Progenitor cell of endocrine pancreas (in vitro differentiated cells): ENCODE results near the gene LAMB1. TPM values are rescaled to one million over a fixed set of nuclear protein-coding genes. Genes with fewer than 3 reads are reported as not detected.

Experiments used
- DNase-seq: peaks from one replicate; pipeline ENCODE4 v3.0.0; 2021; ENCODE audit warnings: low spot score; ENCODE audit not compliant: unreplicated experiment
- H3K27ac Mint-ChIP-seq: 2 replicates; pipeline ENCODE4 v1.8.0; 2021; ENCODE audit warnings: mild to moderate bottlenecking, moderate library complexity, mixed read lengths
- H3K27me3 Mint-ChIP-seq: 2 replicates; pipeline ENCODE4 v1.8.0; 2021; ENCODE audit warnings: mixed read lengths
- H3K36me3 Mint-ChIP-seq: 2 replicates; pipeline ENCODE4 v1.8.0; 2022; ENCODE audit warnings: mixed read lengths; ENCODE audit not compliant: insufficient read depth
- H3K4me1 Mint-ChIP-seq: 2 replicates; pipeline ENCODE4 v1.8.0; 2021; ENCODE audit warnings: low read depth, mixed read lengths
- H3K4me3 Mint-ChIP-seq: 2 replicates; pipeline ENCODE4 v1.8.0; 2021; ENCODE audit warnings: low read depth, mild to moderate bottlenecking, moderate library complexity, mixed read lengths
- H3K9me3 Mint-ChIP-seq: 2 replicates; pipeline ENCODE4 v1.8.0; 2021; ENCODE audit warnings: low read depth, mixed read lengths
- total RNA-seq: library from RNA; stranded (reverse); gene quantifications from 2 replicates; pipeline ENCODE4 v1.2.1, GENCODE V29; 2021
- TF ChIP-seq, protein P1 (sequence below): fragments of 200-600 bp; sonication (generic); IDR thresholded peaks from one replicate; pipeline ENCODE4 v1.5.0; 2021; ENCODE audit warnings: antibody characterized with exemption, mild to moderate bottlenecking; ENCODE audit not compliant: unreplicated experiment

LAMB1 gene
- total RNA-seq, 1 donor from 2014 or later = 275 TPM

DNA sequence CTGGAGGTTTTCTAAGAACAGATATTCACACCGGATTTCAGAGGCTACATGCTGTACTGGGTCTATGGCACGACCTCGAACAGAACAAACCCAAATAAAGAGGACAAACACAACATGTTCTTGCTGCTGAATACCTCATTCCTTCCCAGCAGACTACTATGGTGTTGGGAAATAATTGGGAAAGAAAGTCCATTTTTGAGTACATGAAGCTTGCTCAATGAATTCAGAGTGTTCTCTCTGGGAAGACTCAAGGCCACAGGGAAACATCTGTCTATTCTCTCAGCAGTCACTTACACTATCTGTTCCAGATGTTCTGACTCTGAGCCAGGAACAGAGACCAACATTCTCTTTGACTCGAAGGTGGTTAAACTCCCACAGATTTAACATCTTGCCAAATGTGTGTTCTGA is 30.9 kb downstream of the LAMB1 start:
- TF ChIP-seq, protein P1, sequence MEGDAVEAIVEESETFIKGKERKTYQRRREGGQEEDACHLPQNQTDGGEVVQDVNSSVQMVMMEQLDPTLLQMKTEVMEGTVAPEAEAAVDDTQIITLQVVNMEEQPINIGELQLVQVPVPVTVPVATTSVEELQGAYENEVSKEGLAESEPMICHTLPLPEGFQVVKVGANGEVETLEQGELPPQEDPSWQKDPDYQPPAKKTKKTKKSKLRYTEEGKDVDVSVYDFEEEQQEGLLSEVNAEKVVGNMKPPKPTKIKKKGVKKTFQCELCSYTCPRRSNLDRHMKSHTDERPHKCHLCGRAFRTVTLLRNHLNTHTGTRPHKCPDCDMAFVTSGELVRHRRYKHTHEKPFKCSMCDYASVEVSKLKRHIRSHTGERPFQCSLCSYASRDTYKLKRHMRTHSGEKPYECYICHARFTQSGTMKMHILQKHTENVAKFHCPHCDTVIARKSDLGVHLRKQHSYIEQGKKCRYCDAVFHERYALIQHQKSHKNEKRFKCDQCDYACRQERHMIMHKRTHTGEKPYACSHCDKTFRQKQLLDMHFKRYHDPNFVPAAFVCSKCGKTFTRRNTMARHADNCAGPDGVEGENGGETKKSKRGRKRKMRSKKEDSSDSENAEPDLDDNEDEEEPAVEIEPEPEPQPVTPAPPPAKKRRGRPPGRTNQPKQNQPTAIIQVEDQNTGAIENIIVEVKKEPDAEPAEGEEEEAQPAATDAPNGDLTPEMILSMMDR = no peak
- H3K4me3 Mint-ChIP-seq = no peak overlapping the region
- no peaks in the 10 kb centered on the region for H3K27me3 Mint-ChIP-seq
- H3K36me3 Mint-ChIP-seq = peaks cover 30% of the 10 kb centered on the region
- H3K9me3 Mint-ChIP-seq = no peaks in the 10 kb centered on the region
- no peak overlapping the region for H3K27ac Mint-ChIP-seq
- DNase-seq = no peak
- no peaks in the 10 kb centered on the region for H3K4me1 Mint-ChIP-seq

DNA sequence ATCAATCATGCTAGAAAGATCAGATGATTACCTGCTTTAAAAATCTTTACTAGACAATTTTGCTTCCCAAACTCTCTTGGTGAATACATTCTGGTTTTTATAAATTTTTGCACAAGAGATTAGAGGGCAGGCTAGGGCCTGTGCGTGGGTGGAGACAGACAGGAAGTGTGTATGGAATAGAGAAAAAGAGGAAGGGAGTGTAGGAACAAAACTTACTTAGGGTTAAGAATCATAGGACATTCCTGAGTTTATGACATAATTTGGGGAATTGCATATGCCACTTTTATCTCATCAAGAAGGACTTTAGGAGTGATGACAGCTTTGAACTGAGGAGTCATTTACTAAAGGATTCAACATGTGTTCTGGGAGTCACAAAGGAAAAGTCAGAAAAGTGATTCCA is 31.3 kb downstream of the LAMB1 start:
- DNase-seq = no peak
- Mint-ChIP-seq H3K36me3 (peaks cover 30% of the 10 kb centered on the region), H3K27ac (peak overlapping the region; percentile 33), H3K4me1 (no peaks in the 10 kb centered on the region), H3K4me3 (no peak overlapping the region), H3K9me3 (no peaks in the 10 kb centered on the region), H3K27me3 (no peaks in the 10 kb centered on the region)
- TF ChIP-seq, protein P1 = no peak

DNA sequence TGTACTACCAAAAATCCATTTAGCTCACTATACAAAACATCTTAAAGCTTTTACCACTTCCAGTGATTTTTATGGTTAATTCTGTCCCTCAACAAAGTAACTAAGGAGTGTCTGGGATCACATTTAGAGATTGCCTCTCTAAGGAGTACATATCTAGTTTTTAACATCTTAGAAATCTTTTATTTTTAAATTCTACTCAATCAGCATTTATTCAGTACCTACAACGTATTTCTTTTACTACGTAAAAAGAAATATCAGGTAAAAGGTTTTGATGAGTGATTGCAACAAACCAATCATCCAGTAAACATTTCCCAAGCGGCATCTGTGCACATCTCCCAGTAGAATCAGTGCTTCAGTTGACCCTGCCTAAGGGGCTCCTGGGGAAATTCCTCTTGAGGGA is 31.9 kb downstream of the LAMB1 start:
- no peaks in the 10 kb centered on the region for H3K9me3 Mint-ChIP-seq
- peaks cover 33% of the 10 kb centered on the region for H3K36me3 Mint-ChIP-seq
- no peak overlapping the region for H3K27ac Mint-ChIP-seq
- no peaks in the 10 kb centered on the region for H3K4me1 Mint-ChIP-seq
- no peak for DNase-seq
- no peak overlapping the region for H3K4me3 Mint-ChIP-seq
- TF ChIP-seq, protein P1 = no peak
- no peaks in the 10 kb centered on the region for H3K27me3 Mint-ChIP-seq

DNA sequence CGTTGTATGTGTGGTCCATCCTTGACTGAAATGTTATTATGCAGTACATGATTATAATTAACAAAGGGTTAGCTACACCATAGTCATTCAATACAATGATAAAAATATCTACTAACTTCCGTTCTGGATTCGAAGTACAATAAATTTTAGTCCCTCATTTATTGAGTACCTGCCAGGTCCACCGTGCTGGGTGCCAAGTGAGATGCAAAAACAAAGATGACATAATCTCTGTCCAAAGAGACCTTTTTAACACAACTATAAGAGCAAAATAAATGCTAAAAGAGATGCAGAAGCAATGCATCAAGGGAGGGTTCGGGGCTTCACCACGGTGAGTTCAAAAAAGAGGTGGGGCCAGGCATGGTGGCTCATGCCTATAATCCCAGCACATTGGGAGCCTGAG is 33.1 kb downstream of the LAMB1 start:
- TF ChIP-seq, protein P1 = no peak
- Mint-ChIP-seq H3K4me3 (no peak overlapping the region), H3K36me3 (peaks cover 30% of the 10 kb centered on the region), H3K27ac (no peak overlapping the region), H3K9me3 (no peaks in the 10 kb centered on the region), H3K27me3 (no peaks in the 10 kb centered on the region), H3K4me1 (no peaks in the 10 kb centered on the region)
- no peak for DNase-seq

DNA sequence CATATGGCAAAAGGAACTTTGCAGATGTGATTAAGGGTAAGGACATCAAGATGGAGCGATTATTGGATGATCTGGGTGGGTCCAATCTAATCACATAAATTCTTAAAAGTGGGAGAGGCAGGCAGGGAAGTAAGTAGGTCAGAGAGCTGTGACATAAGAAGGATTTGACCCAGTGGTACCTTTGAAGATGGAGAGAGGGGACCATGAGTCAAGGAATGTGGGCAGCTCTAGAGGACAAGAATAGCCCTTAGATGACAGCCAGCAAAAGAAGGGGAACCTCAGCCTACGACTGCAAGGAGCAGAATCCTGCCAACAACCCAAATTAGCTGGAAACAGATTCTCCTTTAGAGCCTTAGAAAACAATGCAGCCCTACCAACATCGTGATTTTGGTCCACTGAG is 34.5 kb downstream of the LAMB1 start:
- H3K4me1 Mint-ChIP-seq = no peaks in the 10 kb centered on the region
- H3K4me3 Mint-ChIP-seq = no peak overlapping the region
- no peaks in the 10 kb centered on the region for H3K27me3 Mint-ChIP-seq
- no peak overlapping the region for H3K27ac Mint-ChIP-seq
- no peak for DNase-seq
- peaks cover 32% of the 10 kb centered on the region for H3K36me3 Mint-ChIP-seq
- no peaks in the 10 kb centered on the region for H3K9me3 Mint-ChIP-seq
- TF ChIP-seq, protein P1 = no peak
